A673 (cell line): ENCODE measurements around the gene THBS2.

Source experiments
- EZH2 ChIP-seq: fragments of 200-600 bp; sonication (generic); IDR thresholded peaks from 2 replicates; pipeline ENCODE4 v1.6.1; 2017; ENCODE audit warnings: borderline replicate concordance, low read depth, mild to moderate bottlenecking, mixed read lengths, antibody characterized with exemption, low read length; ENCODE audit not compliant: poor library complexity, severe bottlenecking
- TF ChIP-seq, protein P1 (sequence below): fragments of 300-800, 200-600 bp; sonication (generic); conservative IDR thresholded peaks from 2 replicates; pipeline ENCODE4 v1.5.1; 2017; ENCODE audit warnings: low read depth, mild to moderate bottlenecking, antibody characterized with exemption, low read length, moderate library complexity, mixed read lengths

GRCh38 chr6:169175360-169175887, 78.2 kb downstream of the THBS2 start:
- TF ChIP-seq, protein P1, sequence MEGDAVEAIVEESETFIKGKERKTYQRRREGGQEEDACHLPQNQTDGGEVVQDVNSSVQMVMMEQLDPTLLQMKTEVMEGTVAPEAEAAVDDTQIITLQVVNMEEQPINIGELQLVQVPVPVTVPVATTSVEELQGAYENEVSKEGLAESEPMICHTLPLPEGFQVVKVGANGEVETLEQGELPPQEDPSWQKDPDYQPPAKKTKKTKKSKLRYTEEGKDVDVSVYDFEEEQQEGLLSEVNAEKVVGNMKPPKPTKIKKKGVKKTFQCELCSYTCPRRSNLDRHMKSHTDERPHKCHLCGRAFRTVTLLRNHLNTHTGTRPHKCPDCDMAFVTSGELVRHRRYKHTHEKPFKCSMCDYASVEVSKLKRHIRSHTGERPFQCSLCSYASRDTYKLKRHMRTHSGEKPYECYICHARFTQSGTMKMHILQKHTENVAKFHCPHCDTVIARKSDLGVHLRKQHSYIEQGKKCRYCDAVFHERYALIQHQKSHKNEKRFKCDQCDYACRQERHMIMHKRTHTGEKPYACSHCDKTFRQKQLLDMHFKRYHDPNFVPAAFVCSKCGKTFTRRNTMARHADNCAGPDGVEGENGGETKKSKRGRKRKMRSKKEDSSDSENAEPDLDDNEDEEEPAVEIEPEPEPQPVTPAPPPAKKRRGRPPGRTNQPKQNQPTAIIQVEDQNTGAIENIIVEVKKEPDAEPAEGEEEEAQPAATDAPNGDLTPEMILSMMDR = no peak
- TF ChIP-seq EZH2 = no peak
